ENCODE results near the gene PLB1.

The PLB1 gene

GRCh38 chr2:28689771-28690170 is 193.9 kb downstream of the PLB1 start:
- DNase-seq (ENCODE audit: low read depth, low spot score) = no peak

- no peak for DNase-seq (ENCODE audit: low read depth, low spot score)
These were observed 196.6 kb downstream of the PLB1 start for GRCh38 chr2:28692411-28692810.

GRCh38 chr2:28693223-28693622 is 197.4 kb downstream of the PLB1 start:
- no peak for DNase-seq (ENCODE audit: low read depth, low spot score)

All from smooth muscle cell of the brain vasculature (primary cell).